ENCODE results near the gene SUFU. TPM values are rescaled to one million over a fixed set of nuclear protein-coding genes. Genes with fewer than 3 reads are reported as not detected.

Gene SUFU
- total and polyA plus RNA-seq, 2 of the 13 experiments (the other 11 are each of a cell fraction or from before 2014, with no cell fraction given) = 2.9 to 5.5 TPM

DNA sequence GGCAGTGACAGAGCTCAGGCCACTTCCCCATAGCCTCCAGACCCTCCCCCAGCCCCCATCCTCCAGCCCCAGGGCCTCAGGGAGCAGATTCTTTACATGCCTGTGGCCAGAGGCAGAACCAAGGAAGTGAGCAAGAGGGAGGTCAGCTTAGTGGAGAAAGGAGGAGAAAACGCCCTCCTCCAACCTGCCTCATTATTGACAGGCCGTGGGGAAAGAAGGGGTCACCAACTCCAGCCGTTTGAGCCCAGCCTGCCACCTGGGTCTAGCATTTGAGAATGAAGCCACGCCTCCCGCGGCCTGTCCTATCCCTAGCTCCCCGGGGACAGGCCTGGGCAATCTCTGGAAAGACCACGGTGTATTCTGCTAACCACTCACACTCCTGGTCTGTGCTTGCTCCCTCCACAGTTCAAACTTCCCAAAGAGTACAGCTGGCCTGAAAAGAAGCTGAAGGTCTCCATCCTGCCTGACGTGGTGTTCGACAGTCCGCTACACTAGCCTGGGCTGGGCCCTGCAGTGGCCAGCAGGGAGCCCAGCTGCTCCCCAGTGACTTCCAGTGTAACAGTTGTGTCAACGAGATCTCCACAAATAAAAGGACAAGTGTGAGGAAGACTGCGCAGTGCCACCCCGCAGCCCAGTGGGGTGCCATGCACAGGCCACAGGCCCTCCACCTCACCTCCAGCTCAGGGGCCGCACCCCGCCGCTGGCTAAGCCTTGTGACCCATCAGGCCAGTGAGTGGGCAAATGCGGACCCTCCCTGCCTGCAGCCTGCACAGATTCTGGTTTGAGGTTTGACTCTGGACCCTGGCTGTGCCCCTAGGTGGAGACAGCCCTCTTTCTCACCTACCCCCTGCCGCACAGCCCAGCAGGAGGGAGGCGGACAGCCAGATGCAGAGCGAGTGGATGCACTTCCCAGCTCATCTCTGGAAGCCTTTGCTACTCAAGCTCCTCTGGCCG lies 126.2 kb downstream of the SUFU start (continued):
- TF ChIP-seq ZNF276 (CRISPR knock-in tag; IDR thresholded peaks at IDR 0.05; ENCODE audit: low read depth) = no peak
- TF ChIP-seq MLLT10 (CRISPR knock-in tag; IDR thresholded peaks at IDR 0.05) = no peak
- TF ChIP-seq NFYC (CRISPR knock-in tag; IDR thresholded peaks at IDR 0.05) = no peak
- TF ChIP-seq ZNF607 (CRISPR knock-in tag; IDR thresholded peaks at IDR 0.05; ENCODE audit: borderline replicate concordance) = no peak
- TF ChIP-seq PRDM10 (CRISPR knock-in tag; IDR thresholded peaks at IDR 0.05; ENCODE audit: low read depth) = peak; percentile 68
- no peak for TF ChIP-seq HNRNPK (IDR thresholded peaks at IDR 0.05; ENCODE audit: low read depth, low read length, poor library complexity, severe bottlenecking)
- TF ChIP-seq ZBTB38 (CRISPR knock-in tag; IDR thresholded peaks at IDR 0.05) = peak; percentile 61; the same call in 1 of the 2 replicates
- peak; percentile 67 for TF ChIP-seq ZNF687 (CRISPR knock-in tag; IDR thresholded peaks at IDR 0.05)
- no peak for TF ChIP-seq ZBTB20 (CRISPR knock-in tag; IDR thresholded peaks at IDR 0.05; ENCODE audit: borderline replicate concordance, low read depth)
- TF ChIP-seq ZNF382 (CRISPR knock-in tag; IDR thresholded peaks at IDR 0.05; ENCODE audit: borderline replicate concordance) = no peak
- TF ChIP-seq TEAD3 (CRISPR knock-in tag; optimal IDR thresholded peaks at IDR 0.05; ENCODE audit: borderline replicate concordance) = peak; percentile 74
- no peak for TF ChIP-seq ZNF816 (CRISPR knock-in tag; IDR thresholded peaks at IDR 0.05; ENCODE audit: borderline replicate concordance)
- TF ChIP-seq, protein P1, sequence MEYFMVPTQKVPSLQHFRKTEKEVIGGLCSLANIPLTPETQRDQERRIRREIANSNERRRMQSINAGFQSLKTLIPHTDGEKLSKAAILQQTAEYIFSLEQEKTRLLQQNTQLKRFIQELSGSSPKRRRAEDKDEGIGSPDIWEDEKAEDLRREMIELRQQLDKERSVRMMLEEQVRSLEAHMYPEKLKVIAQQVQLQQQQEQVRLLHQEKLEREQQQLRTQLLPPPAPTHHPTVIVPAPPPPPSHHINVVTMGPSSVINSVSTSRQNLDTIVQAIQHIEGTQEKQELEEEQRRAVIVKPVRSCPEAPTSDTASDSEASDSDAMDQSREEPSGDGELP (IDR thresholded peaks at IDR 0.05; ENCODE audit: borderline replicate concordance, low read depth) = 0 out of 2 replicates have a peak, but pooled peaks have one; percentile 15
- no peak for TF ChIP-seq ZNF430 (CRISPR knock-in tag; IDR thresholded peaks at IDR 0.05)
- TF ChIP-seq, protein P2, sequence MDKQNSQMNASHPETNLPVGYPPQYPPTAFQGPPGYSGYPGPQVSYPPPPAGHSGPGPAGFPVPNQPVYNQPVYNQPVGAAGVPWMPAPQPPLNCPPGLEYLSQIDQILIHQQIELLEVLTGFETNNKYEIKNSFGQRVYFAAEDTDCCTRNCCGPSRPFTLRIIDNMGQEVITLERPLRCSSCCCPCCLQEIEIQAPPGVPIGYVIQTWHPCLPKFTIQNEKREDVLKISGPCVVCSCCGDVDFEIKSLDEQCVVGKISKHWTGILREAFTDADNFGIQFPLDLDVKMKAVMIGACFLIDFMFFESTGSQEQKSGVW (CRISPR knock-in tag; IDR thresholded peaks at IDR 0.05; ENCODE audit: borderline replicate concordance) = no peak
- TF ChIP-seq ZNF383 (CRISPR knock-in tag; IDR thresholded peaks at IDR 0.05; ENCODE audit: borderline replicate concordance) = no peak

Data from HepG2 (cell line).